IMR-90 (cell line): ENCODE measurements around the gene FBN3. TPM values are rescaled to one million over a fixed set of nuclear protein-coding genes. Genes with fewer than 3 reads are reported as not detected.

ENCODE experiments used
- ATAC-seq: fragments of 200-7000 bp; cut with Tn5 transposase; 2 replicates; pipeline ENCODE4 v1.9.1; 2020; ENCODE audit warnings: low read depth, mild to moderate bottlenecking, moderate library complexity
- BruUV-seq: library from RNA; stranded (reverse); fragments of 400-500 nt; replicated peaks from 2 replicates; lab custom pipeline; 2021; lab: Mats Ljungman, UMichigan
- CTCF ChIA-PET: fragments of 300-600 bp; formaldehyde crosslinking; extraction: SDS; loops from one replicate; lab custom pipeline; 2021; ENCODE audit warnings: antibody characterized with exemption; lab: Yijun Ruan, JAX
- POLR2A ChIA-PET: fragments of 300-600 bp; sonication (Branson Sonifier 250); formaldehyde crosslinking; loops from one replicate; lab custom pipeline; 2022; ENCODE audit warnings: antibody characterized with exemption; ENCODE audit not compliant: unreplicated experiment; lab: Charles Lee
- DNase-seq: peaks from one replicate; pipeline ENCODE4 v3.0.0; 2013
- H2AFZ ChIP-seq: replicated peaks from 2 replicates; pipeline ENCODE3; 2013; ENCODE audit warnings: low read length, mild to moderate bottlenecking; ENCODE audit not compliant: poor library complexity
- H2AK5ac ChIP-seq: 2 replicates; pipeline ENCODE4 v1.6.1; 2013; ENCODE audit warnings: low read depth, low read length, inconsistent platforms
- H2AK9ac ChIP-seq: replicated peaks from 2 replicates; pipeline ENCODE3; 2013; ENCODE audit warnings: mild to moderate bottlenecking, low read depth, low read length, moderate library complexity; ENCODE audit not compliant: poor library complexity
- H2BK120ac ChIP-seq: 2 replicates; pipeline ENCODE4 v1.6.1; 2013; ENCODE audit warnings: low read depth, low read length, inconsistent platforms
- H2BK15ac ChIP-seq: 3 replicates; pipeline ENCODE4 v1.6.1; 2013; ENCODE audit warnings: low read depth, low read length, inconsistent platforms
- H2BK20ac ChIP-seq: 2 replicates; pipeline ENCODE4 v1.6.1; 2013; ENCODE audit warnings: low read depth, mild to moderate bottlenecking, inconsistent platforms, low read length, moderate library complexity
- H2BK5ac ChIP-seq: 2 replicates; pipeline ENCODE4 v1.6.1; 2013; ENCODE audit warnings: mild to moderate bottlenecking, low read depth, low read length, inconsistent platforms; ENCODE audit not compliant: poor library complexity, severe bottlenecking
- H3K14ac ChIP-seq: replicated peaks from 2 replicates; pipeline ENCODE4 v1.6.1; 2013; ENCODE audit warnings: low read depth, low read length, inconsistent platforms
- H3K18ac ChIP-seq: 2 replicates; pipeline ENCODE4 v1.6.1; 2013; ENCODE audit warnings: low read depth, low read length, control low read depth
- H3K23ac ChIP-seq: 2 replicates; pipeline ENCODE4 v1.6.1; 2013; ENCODE audit warnings: low read depth, low read length, inconsistent platforms
- H3K27ac ChIP-seq: 2 replicates; pipeline ENCODE4 v1.5.1; 2013; ENCODE audit warnings: mild to moderate bottlenecking, control low read depth, low read length; ENCODE audit not compliant: insufficient read depth
- H3K27me3 ChIP-seq: 2 replicates; pipeline ENCODE4 v1.6.1; 2013; ENCODE audit warnings: low read length; ENCODE audit not compliant: control insufficient read depth, insufficient read depth
- H3K36me3 ChIP-seq: 2 replicates; pipeline ENCODE4 v1.6.1; 2013; ENCODE audit warnings: low read length, mixed read lengths; ENCODE audit not compliant: control insufficient read depth, insufficient read depth
- H3K4ac ChIP-seq: 2 replicates; pipeline ENCODE4 v1.6.1; 2013; ENCODE audit warnings: low read depth, low read length, inconsistent platforms
- H3K4me1 ChIP-seq: 2 replicates; pipeline ENCODE4 v1.6.1; 2013; ENCODE audit warnings: low read length, mixed read lengths; ENCODE audit not compliant: control insufficient read depth, insufficient read depth
- H3K4me2 ChIP-seq: 2 replicates; pipeline ENCODE4 v1.6.1; 2013; ENCODE audit warnings: low read depth, mild to moderate bottlenecking, control low read depth, low read length, moderate library complexity
- H3K4me3 ChIP-seq: 2 replicates; pipeline ENCODE4 v1.5.1; 2013; ENCODE audit warnings: low read depth, mild to moderate bottlenecking, control low read depth, low read length, moderate library complexity; ENCODE audit not compliant: insufficient read depth
- H3K56ac ChIP-seq: 2 replicates; pipeline ENCODE4 v1.6.1; 2013; ENCODE audit warnings: low read length, inconsistent platforms; ENCODE audit not compliant: insufficient read depth; ENCODE audit errors: extremely low read depth
- H3K79me1 ChIP-seq, 2 experiments: 2 replicates each; pipeline ENCODE4 v1.6.1; 2013; ENCODE audit warnings: low read length in 2 of 2, inconsistent platforms in 1 of 2, low read depth in 1 of 2
- H3K9ac ChIP-seq: 2 replicates; pipeline ENCODE4 v1.6.1; 2013; ENCODE audit warnings: low read depth, low read length, control low read depth
- H3K9me1 ChIP-seq: 2 replicates; pipeline ENCODE4 v1.6.1; 2013; ENCODE audit warnings: low read length, inconsistent platforms; ENCODE audit not compliant: insufficient read depth
- H3K9me3 ChIP-seq: 2 replicates; pipeline ENCODE4 v1.6.1; 2013; ENCODE audit warnings: low read length; ENCODE audit not compliant: control insufficient read depth, insufficient read depth
- H4K20me1 ChIP-seq: 2 replicates; pipeline ENCODE4 v1.6.1; 2013; ENCODE audit warnings: low read length, inconsistent platforms; ENCODE audit not compliant: insufficient read depth
- H4K5ac ChIP-seq: 2 replicates; pipeline ENCODE4 v1.6.1; 2013; ENCODE audit warnings: mild to moderate bottlenecking, low read depth, low read length, control low read depth
- H4K8ac ChIP-seq, 2 experiments: 2 replicates each; pipeline ENCODE4 v1.6.1; 2013; ENCODE audit warnings: low read depth in 2 of 2, low read length in 2 of 2, control low read depth in 1 of 2, inconsistent platforms in 1 of 2
- H4K91ac ChIP-seq: 2 replicates; pipeline ENCODE4 v1.6.1; 2013; ENCODE audit warnings: low read depth, low read length, inconsistent platforms; ENCODE audit not compliant: insufficient read depth
- CEBPB ChIP-seq: IDR thresholded peaks from 2 replicates; pipeline ENCODE4 v1.6.1; 2012; ENCODE audit warnings: low read depth, low read length, improper control_type of control experiment
- CHD1 ChIP-seq: IDR thresholded peaks from 2 replicates; pipeline ENCODE4 v1.6.1; 2012; ENCODE audit warnings: low read depth, low read length, improper control_type of control experiment
- CTCF ChIP-seq: conservative IDR thresholded peaks from 2 replicates; pipeline ENCODE4 v1.5.1; 2012; ENCODE audit warnings: mild to moderate bottlenecking, low read depth, low read length, improper control_type of control experiment
- FOS ChIP-seq: fragments of 150-350 bp; IDR thresholded peaks from 2 replicates; pipeline ENCODE4 v1.6.1; 2016; ENCODE audit warnings: low read depth, low read length
- RCOR1 ChIP-seq: IDR thresholded peaks from 2 replicates; pipeline ENCODE4 v1.6.1; 2012; ENCODE audit warnings: mild to moderate bottlenecking, low read length, improper control_type of control experiment; ENCODE audit not compliant: insufficient replicate concordance
- RFX5 ChIP-seq: IDR thresholded peaks from 2 replicates; pipeline ENCODE4 v1.8.0; 2012; ENCODE audit warnings: low read depth, mild to moderate bottlenecking, low read length, moderate library complexity
- whole genome bisulfite sequencing, 2 experiments: methylation state at CpG; one replicate each; pipeline versions ENCODE4 v1.1.5 to v1.1.7; 2013; ENCODE audit warnings: missing lambda C conversion rate in 2 of 2; ENCODE audit not compliant: insufficient read length in 1 of 2; ENCODE audit errors: extremely low coverage in 2 of 2; 5-methylcytosine and 5-hydroxymethylcytosine counted together
- dilution Hi-C: fragments of 300-500 bp; cut with HindIII; formaldehyde crosslinking; loops from one replicate; pipeline ENCODE4 v1.14.3; 2018; ENCODE audit warnings: low sequenced_read_pairs; ENCODE audit not compliant: unreplicated experiment
- in situ Hi-C: fragments of 300-500 bp; cut with MboI; formaldehyde crosslinking; loops from 3 replicates; pipeline ENCODE4 v1.14.3; 2019; ENCODE audit warnings: low sequenced_read_pairs, inconsistent platforms, mixed read lengths
- intact Hi-C: fragments of 100-400 bp; cut with micrococcal nuclease; formaldehyde crosslinking; loops from 2 replicates; pipeline ENCODE4 v1.10.0; 2022
- polyA plus RNA-seq, 3 experiments: library from polyadenylated mRNA; depleted of rRNA; stranded (reverse); fragments of >200 nt; gene quantifications; 2 replicates each; pipeline ENCODE4 v1.2.3, GENCODE V29; 2012; ENCODE audit warnings: low replicate concordance in 1 of 3
- total RNA-seq: library from RNA; depleted of rRNA; stranded (reverse); fragments of >200 nt; gene quantifications from 2 replicates; pipeline ENCODE4 v1.2.3, GENCODE V29; 2012

Gene FBN3
- total and polyA plus RNA-seq, 2 of the 4 experiments (the other 2 are of a cell fraction) = not detected

- Histone ChIP-seq H2BK5ac (no peak overlapping the region), H4K8ac (no peak overlapping the region), H3K4me2 (no peak overlapping the region), H2AK5ac (no peak overlapping the region), H2AFZ (no peak overlapping the region), H3K9me3 (no peaks in the 10 kb centered on the region), H3K79me1 (no peaks in the 10 kb centered on the region), H2BK15ac (no peak overlapping the region), H3K27ac (no peak overlapping the region), H3K23ac (no peak overlapping the region), H3K14ac (no peak overlapping the region), H3K36me3 (no peaks in the 10 kb centered on the region), H4K20me1 (no peaks in the 10 kb centered on the region), H3K9ac (no peak overlapping the region), H2AK9ac (no peak overlapping the region), H3K18ac (no peak overlapping the region), H3K56ac (no peak overlapping the region), H3K27me3 (no peaks in the 10 kb centered on the region; the same call in 1 of the 2 replicates), H3K4me3 (no peak overlapping the region), H4K91ac (no peak overlapping the region), H4K5ac (no peak overlapping the region), H3K9me1 (no peaks in the 10 kb centered on the region), H2BK120ac (no peak overlapping the region), H3K4me1 (no peaks in the 10 kb centered on the region), H3K4ac (no peak overlapping the region), H2BK20ac (no peak overlapping the region)
- BruUV-seq = no TSS peak
- WGBS, 2 experiments = 94% methylated on average over 8 of the region's 12 CpGs; no CpG with 5 or more reads in 1 of the 2 experiments
- POLR2A ChIA-PET = no interaction called here
- ATAC-seq = no peak
- dilution Hi-C loops = no loop called here
- intact Hi-C loops = no loop called here
- in situ Hi-C loops = no loop called here
- TF ChIP-seq CEBPB = no peak
- TF ChIP-seq CHD1 = no peak
- TF ChIP-seq FOS = no peak
- no peak for TF ChIP-seq CTCF
- TF ChIP-seq RCOR1 = no peak
- TF ChIP-seq RFX5 = no peak
- DNase-seq = no peak
- CTCF ChIA-PET = no interaction called here
Observed at GRCh38 chr19:8080832-8081231, 68.6 kb downstream of the FBN3 start.
